DND-41 (cell line): ENCODE data around the gene ATP1B1.

ENCODE experiments used
- ATAC-seq: fragments of 200-7000 bp; cut with Tn5 transposase; 3 replicates; pipeline ENCODE4 v1.9.1; 2021; ENCODE audit warnings: low read depth; ENCODE audit not compliant: insufficient read depth
- DNase-seq: peaks from one replicate; pipeline ENCODE4 v3.0.0-alpha.2; 2020
- H2AFZ ChIP-seq: 2 replicates; pipeline ENCODE4 v1.6.0; 2012; ENCODE audit warnings: low read depth, low read length
- H3K27ac ChIP-seq: 2 replicates; pipeline ENCODE4 v1.5.1; 2012; ENCODE audit warnings: low read length, inconsistent platforms
- H3K27me3 ChIP-seq: fragments of 200-600 bp; sonication (generic); 2 replicates; pipeline ENCODE4 v1.6.0; 2012; ENCODE audit warnings: low read length, mild to moderate bottlenecking, inconsistent platforms; ENCODE audit not compliant: insufficient read depth, poor library complexity
- H3K36me3 ChIP-seq: 2 replicates; pipeline ENCODE4 v1.5.1; 2012; ENCODE audit warnings: low read length, inconsistent platforms; ENCODE audit not compliant: insufficient read depth
- H3K4me1 ChIP-seq: 2 replicates; pipeline ENCODE4 v1.5.1; 2012; ENCODE audit warnings: mild to moderate bottlenecking, low read length; ENCODE audit not compliant: insufficient read depth
- H3K4me2 ChIP-seq: 2 replicates; pipeline ENCODE4 v1.6.0; 2012; ENCODE audit warnings: mild to moderate bottlenecking, moderate library complexity, low read length, inconsistent platforms; ENCODE audit not compliant: insufficient read depth
- H3K4me3 ChIP-seq, 2 experiments: fragments of 200-600 bp in 1 of 2; shearing (Covaris generic) in 1 of 2; 2 replicates each; pipeline ENCODE4 v1.5.1; 2012 to 2016; ENCODE audit warnings: inconsistent platforms in 2 of 2, low read length in 2 of 2, mild to moderate bottlenecking in 2 of 2, low read depth in 1 of 2, moderate library complexity in 1 of 2
- H3K79me2 ChIP-seq: 2 replicates; pipeline ENCODE4 v1.6.0; 2012; ENCODE audit warnings: low read length, inconsistent platforms; ENCODE audit not compliant: insufficient read depth
- H3K9ac ChIP-seq: 2 replicates; pipeline ENCODE4 v1.6.0; 2012; ENCODE audit warnings: low read depth, mild to moderate bottlenecking, inconsistent platforms, low read length, moderate library complexity
- H3K9me3 ChIP-seq: 2 replicates; pipeline ENCODE4 v1.5.1; 2012; ENCODE audit warnings: low read length, moderate library complexity, mild to moderate bottlenecking, inconsistent platforms; ENCODE audit not compliant: insufficient read depth, severe bottlenecking
- H4K20me1 ChIP-seq: 2 replicates; pipeline ENCODE4 v1.6.0; 2012; ENCODE audit warnings: low read length; ENCODE audit not compliant: insufficient read depth
- CTCF ChIP-seq: IDR thresholded peaks from 2 replicates; pipeline ENCODE4 v1.5.1; 2012; ENCODE audit warnings: borderline replicate concordance, low read length, moderate library complexity, mild to moderate bottlenecking; ENCODE audit not compliant: poor library complexity, severe bottlenecking; ENCODE audit errors: extremely low read depth
- EZH2 ChIP-seq: IDR thresholded peaks from 3 replicates; pipeline ENCODE4 v1.6.1; 2012; ENCODE audit warnings: borderline replicate concordance, low read depth, mild to moderate bottlenecking, moderate library complexity, low read length, inconsistent platforms; ENCODE audit not compliant: severe bottlenecking

The ATP1B1 gene

GRCh38 chr1:169081503-169082123 lies 24.9 kb upstream of the ATP1B1 start:
- Histone ChIP-seq H3K27me3 (no peaks in the 10 kb centered on the region), H3K27ac (no peak overlapping the region), H3K9ac (no peak overlapping the region), H3K79me2 (no peaks in the 10 kb centered on the region), H2AFZ (no peak overlapping the region), H3K9me3 (no peaks in the 10 kb centered on the region), H4K20me1 (no peaks in the 10 kb centered on the region), H3K4me2 (no peak overlapping the region), H3K36me3 (no peaks in the 10 kb centered on the region), H3K4me1 (no peaks in the 10 kb centered on the region), H3K4me3 (no peak overlapping the region)
- DNase-seq (no peak), ATAC-seq (no peak)
- no peak for TF ChIP-seq CTCF
- TF ChIP-seq EZH2: no peak

GRCh38 chr1:169085911-169086310 lies 20.6 kb upstream of the ATP1B1 start:
- Histone ChIP-seq H3K4me1 (no peaks in the 10 kb centered on the region), H4K20me1 (no peaks in the 10 kb centered on the region)
- no peak for ATAC-seq

GRCh38 chr1:169086603-169087455 lies 19.7 kb upstream of the ATP1B1 start:
- H3K4me2 ChIP-seq: no peak overlapping the region
- no peak overlapping the region for H3K9ac ChIP-seq
- DNase-seq: no peak
- no peak; the same call in 2 of the 3 replicates for ATAC-seq
- H4K20me1 ChIP-seq: no peaks in the 10 kb centered on the region
- H3K9me3 ChIP-seq: no peaks in the 10 kb centered on the region
- H3K4me3 ChIP-seq: no peak overlapping the region
- TF ChIP-seq CTCF (no peak), EZH2 (no peak)
- no peak overlapping the region for H3K27ac ChIP-seq
- H3K36me3 ChIP-seq: no peaks in the 10 kb centered on the region
- no peak overlapping the region for H2AFZ ChIP-seq
- no peaks in the 10 kb centered on the region for H3K79me2 ChIP-seq
- no peaks in the 10 kb centered on the region for H3K4me1 ChIP-seq
- H3K27me3 ChIP-seq: peaks cover 3% of the 10 kb centered on the region

More at GRCh38 chr1:169085911-169086310, 20.6 kb upstream of the ATP1B1 start:
- H3K36me3 ChIP-seq: no peaks in the 10 kb centered on the region
- H3K4me3 ChIP-seq: no peak overlapping the region
- H3K27ac ChIP-seq: no peak overlapping the region
- TF ChIP-seq CTCF (no peak), EZH2 (no peak)
- no peaks in the 10 kb centered on the region for H3K9me3 ChIP-seq
- H3K4me2 ChIP-seq: no peak overlapping the region
- DNase-seq: no peak
- H2AFZ ChIP-seq: no peak overlapping the region
- no peaks in the 10 kb centered on the region for H3K27me3 ChIP-seq
- H3K79me2 ChIP-seq: no peaks in the 10 kb centered on the region
- no peak overlapping the region for H3K9ac ChIP-seq
